Lower leg skin (tissue), 4 donors: Measurements from ENCODE around the gene TP63. TPM values are rescaled to one million over a fixed set of nuclear protein-coding genes. Genes with fewer than 3 reads are reported as not detected.

Source experiments
- DNase-seq, 2 donors: peaks; one replicate each; pipeline ENCODE4 v3.0.0-alpha.2; 2019; ENCODE audit warnings: low spot score in 2 of 2
- H3K4me3 ChIP-seq: fragments of 200-600 bp; sonication (generic); 2 replicates; pipeline ENCODE4 v1.5.1; 2017; ENCODE audit warnings: mild to moderate bottlenecking, low read depth; ENCODE audit not compliant: poor library complexity, severe bottlenecking
- POLR2A ChIP-seq, 2 donors: fragments of 450-650 bp; IDR thresholded peaks; one replicate each; pipeline ENCODE4 v1.6.1; 2016 to 2017; ENCODE audit warnings: antibody characterized with exemption in 2 of 2, mild to moderate bottlenecking in 1 of 2, moderate library complexity in 1 of 2
- WGBS, 2 donors: methylation state at CpG; one replicate each; pipeline ENCODE4 v1.1.5; 2018; 5-methylcytosine and 5-hydroxymethylcytosine counted together
- intact Hi-C: fragments of 100-400 bp; cut with DNase I; formaldehyde crosslinking; loops from one replicate; pipeline ENCODE4 v1.15.0; 2023; ENCODE audit warnings: low total_unique reads
- total RNA-seq, 4 donors: library from RNA; depleted of rRNA; stranded (reverse); fragments of >200 nt; gene quantifications; one replicate each; pipeline ENCODE4 v1.1.0, GENCODE V29; 2016
- TF ChIP-seq, protein P1 (sequence below), 3 donors: fragments of 450-650 bp; IDR thresholded peaks; one replicate each; pipeline ENCODE4 v1.5.1; 2016; ENCODE audit warnings: antibody characterized with exemption in 3 of 3, mild to moderate bottlenecking in 3 of 3, moderate library complexity in 2 of 3

The TP63 gene
- total RNA-seq, 4 donors from 2014 or later: 208 to 373 (median 264) TPM

DNA sequence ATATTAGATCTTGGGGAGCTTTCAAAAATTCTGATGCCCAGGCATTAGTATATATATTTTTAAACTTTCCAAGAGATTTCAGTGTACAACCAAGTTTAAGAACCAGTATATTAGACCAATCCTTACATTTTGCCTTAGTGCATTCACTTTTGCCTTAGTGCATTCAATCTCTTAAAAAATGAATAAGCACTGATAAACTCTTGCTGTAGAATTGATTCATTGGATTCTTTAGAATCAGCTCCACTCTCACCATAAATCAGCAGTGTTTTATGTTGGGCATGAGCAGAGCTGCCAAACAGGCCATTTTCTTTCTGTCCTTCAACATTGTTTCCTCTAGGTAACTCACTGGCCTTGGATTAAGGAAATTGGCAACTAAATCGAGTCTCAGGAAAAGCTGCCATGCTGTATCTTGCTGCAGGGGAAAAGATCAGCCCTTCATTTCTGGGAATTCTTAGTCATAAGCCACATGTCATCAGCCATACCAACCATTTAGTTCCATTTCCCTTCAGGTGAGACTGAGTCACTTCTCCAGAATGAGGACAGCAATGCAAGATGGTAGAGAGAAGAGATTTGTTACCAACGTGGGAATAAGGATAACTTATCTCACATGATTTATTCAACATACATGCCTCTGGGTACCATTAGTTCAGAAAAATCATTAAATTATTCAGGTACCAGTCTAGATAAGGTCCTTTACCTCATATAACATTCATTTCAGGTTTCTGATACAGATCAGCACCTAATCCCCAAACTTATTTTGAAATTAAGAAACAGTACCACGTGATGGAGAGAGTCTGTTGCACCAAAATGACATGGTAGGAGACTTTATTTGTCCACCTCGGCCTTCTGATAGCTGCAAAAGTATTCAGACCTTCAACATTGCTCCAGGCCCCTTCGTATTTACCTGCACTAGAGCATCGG lies 297.0 kb downstream of the TP63 start:
- no peak overlapping the region for H3K4me3 ChIP-seq
- TF ChIP-seq, protein P1, sequence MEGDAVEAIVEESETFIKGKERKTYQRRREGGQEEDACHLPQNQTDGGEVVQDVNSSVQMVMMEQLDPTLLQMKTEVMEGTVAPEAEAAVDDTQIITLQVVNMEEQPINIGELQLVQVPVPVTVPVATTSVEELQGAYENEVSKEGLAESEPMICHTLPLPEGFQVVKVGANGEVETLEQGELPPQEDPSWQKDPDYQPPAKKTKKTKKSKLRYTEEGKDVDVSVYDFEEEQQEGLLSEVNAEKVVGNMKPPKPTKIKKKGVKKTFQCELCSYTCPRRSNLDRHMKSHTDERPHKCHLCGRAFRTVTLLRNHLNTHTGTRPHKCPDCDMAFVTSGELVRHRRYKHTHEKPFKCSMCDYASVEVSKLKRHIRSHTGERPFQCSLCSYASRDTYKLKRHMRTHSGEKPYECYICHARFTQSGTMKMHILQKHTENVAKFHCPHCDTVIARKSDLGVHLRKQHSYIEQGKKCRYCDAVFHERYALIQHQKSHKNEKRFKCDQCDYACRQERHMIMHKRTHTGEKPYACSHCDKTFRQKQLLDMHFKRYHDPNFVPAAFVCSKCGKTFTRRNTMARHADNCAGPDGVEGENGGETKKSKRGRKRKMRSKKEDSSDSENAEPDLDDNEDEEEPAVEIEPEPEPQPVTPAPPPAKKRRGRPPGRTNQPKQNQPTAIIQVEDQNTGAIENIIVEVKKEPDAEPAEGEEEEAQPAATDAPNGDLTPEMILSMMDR (IDR thresholded peaks at IDR 0.05): no peak
- no peak for TF ChIP-seq POLR2A (IDR thresholded peaks at IDR 0.05)
- WGBS, 2 donors: 57 to 60% methylated on average over 6 of the region's 6 CpGs
- intact Hi-C loops: no loop called here
- DNase-seq: no peak

DNA sequence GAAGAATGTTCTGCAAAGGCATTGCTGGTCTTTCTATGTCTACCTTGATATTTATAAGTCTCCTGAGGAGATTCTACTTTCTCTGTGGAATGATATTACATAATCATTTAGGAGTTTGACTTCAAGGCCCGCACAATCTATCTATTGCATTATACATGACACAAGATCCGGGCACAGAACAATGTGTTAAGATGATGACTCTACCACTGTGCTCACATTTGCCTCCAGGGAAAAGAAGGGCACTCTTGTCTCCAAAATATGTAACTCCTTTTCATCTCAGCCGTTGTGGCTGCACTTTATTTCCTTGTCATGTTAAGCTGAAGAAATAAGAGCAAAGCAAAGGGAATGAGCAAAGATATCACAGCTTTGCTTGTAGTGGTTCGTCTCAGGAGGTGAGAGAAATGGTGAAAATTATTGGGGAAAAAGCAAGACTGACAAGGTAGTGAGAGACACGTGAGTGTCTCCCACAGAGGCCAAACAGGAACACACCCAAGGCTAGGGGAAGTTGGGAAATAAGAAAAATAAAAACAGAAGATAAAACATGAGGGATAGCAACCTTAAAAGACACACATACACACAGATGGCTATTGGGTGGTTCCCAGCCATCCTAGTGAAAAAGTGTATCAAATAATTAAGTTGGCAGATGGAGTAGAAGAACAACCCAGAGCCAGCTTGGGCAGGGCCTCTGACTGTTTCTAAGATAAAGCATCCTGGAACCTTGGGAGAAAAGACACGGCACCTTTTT lies 305.2 kb downstream of the TP63 start:
- H3K4me3 ChIP-seq: no peak overlapping the region
- DNase-seq: no peak
- TF ChIP-seq, protein P1 (IDR thresholded peaks at IDR 0.05): no peak
- no peak for TF ChIP-seq POLR2A (IDR thresholded peaks at IDR 0.05)
- 47 to 51% methylated on average over 6 of the region's 6 CpGs for WGBS, 2 donors
- intact Hi-C loops: no loop called here

DNA sequence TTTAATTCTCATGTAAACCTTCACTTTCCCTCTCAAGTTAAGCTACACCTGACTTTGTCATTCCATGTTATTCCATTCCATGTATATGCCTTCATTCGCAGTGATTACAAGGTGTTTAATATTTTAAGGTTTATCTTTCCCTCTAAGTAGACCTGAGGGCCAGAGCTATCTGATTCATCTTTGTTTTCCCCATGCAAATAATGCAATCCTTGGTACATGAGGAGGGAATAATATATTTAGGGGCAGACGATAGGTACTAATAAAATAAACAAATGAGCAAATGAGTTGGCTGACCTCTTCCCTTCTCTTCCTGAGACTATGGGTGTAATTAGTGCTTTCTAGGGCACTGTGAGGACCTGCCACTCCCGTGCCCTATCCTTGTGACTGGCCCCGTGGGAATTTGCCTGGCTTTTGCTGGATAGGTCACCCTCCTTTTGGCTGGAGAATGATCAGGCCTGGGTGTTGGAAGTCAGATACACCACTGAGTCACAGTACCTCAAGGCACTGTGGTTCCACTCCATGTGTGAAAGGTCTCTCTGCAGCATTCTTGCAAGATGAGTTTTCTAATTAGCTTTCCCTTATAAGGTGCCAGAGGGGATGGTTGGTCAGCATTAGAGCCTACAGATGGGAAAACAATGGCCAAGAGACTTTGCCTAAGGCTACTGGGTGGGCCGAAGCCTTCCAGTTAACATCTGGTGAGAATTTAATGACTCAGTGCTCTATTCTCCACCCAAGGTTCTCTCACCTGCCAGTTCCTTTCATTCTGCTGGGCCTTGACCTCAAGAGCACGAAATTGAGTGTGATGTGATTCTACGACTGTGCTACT lies 306.3 kb downstream of the TP63 start:
- 55% methylated on average over 7 of the region's 7 CpGs for WGBS, 2 donors
- intact Hi-C loops: no loop called here
- TF ChIP-seq POLR2A (IDR thresholded peaks at IDR 0.05): no peak
- TF ChIP-seq, protein P1 (IDR thresholded peaks at IDR 0.05): no peak
- no peak for DNase-seq
- no peak overlapping the region for H3K4me3 ChIP-seq

DNA sequence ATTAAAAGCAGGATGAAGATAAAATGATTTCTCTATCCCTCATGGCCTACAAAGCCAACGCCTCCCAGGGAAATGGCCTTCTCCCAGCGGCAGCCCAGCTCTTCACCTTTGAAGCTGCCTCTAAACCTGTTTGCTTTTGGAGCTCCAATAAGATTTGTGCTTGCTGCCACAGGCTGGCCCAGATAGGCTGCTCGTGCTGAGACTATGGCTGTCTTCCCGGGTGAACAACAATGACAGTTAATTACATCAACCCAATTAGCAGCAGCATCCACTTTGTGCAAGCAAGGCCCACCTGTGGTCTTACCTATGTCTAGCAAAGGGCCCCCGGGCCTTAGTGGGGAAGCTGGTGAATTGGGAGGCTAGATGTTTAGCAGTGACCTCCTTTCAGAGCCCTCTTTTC lies 309.9 kb downstream of the TP63 start:
- intact Hi-C loops: no loop called here
- H3K4me3 ChIP-seq: no peak overlapping the region
- WGBS, 2 donors: 50 to 59% methylated on average over 5 of the region's 5 CpGs
- TF ChIP-seq POLR2A (IDR thresholded peaks at IDR 0.05): no peak
- TF ChIP-seq, protein P1 (IDR thresholded peaks at IDR 0.05): no peak
- DNase-seq: no peak

DNA sequence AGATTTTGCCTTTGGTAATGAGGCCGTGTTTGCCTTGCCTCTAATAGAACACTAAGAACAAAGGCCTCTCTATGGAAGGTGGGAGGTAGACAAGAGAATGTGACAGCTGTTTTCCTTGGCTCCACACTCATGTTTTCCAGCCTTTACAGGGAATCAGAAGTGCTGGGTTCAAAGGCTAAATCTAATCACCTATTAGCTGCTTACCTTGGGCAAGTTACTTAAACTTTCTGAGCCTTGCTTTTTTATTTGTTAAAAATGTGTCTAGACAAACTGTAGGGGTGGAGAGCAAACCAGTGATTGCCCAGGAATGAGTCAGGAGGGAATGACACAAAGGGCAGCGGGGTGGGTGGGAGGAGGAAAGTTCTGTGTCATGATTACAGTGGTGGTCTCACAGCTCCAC lies 310.5 kb downstream of the TP63 start:
- H3K4me3 ChIP-seq: no peak overlapping the region
- DNase-seq: no peak
- TF ChIP-seq, protein P1 (IDR thresholded peaks at IDR 0.05): no peak
- no peak for TF ChIP-seq POLR2A (IDR thresholded peaks at IDR 0.05)
- WGBS, 2 donors: 44 to 55% methylated on average over 2 of the region's 2 CpGs
- intact Hi-C loops: no loop called here
